ENCODE results near the gene RFX3. TPM values are rescaled to one million over a fixed set of nuclear protein-coding genes. Genes with fewer than 3 reads are reported as not detected.

RFX3 gene
- total RNA-seq, 1 donor, result 31.5 TPM

GRCh38 chr9:3436629-3437420 is 89.0 kb downstream of the RFX3 start:
- DNase-seq (ENCODE audit: low read depth in 2 of 3, low spot score in 2 of 3), result no peak

GRCh38 chr9:3435732-3436131 is 90.1 kb downstream of the RFX3 start:
- no peak for DNase-seq (ENCODE audit: low read depth in 2 of 3, low spot score in 2 of 3)

GRCh38 chr9:3434594-3434993 is 91.2 kb downstream of the RFX3 start:
- no peak for DNase-seq (ENCODE audit: low read depth in 2 of 3, low spot score in 2 of 3)

- no peak for DNase-seq (ENCODE audit: low read depth in 2 of 3, low spot score in 2 of 3)
These were observed 92.0 kb downstream of the RFX3 start for GRCh38 chr9:3433754-3434153.

- DNase-seq (ENCODE audit: low read depth in 2 of 3, low spot score in 2 of 3), result no peak
These were observed 92.7 kb downstream of the RFX3 start for GRCh38 chr9:3433066-3433465.

- no peak for DNase-seq (ENCODE audit: low read depth in 2 of 3, low spot score in 2 of 3)
These were observed 93.9 kb downstream of the RFX3 start for GRCh38 chr9:3431890-3432289.

GRCh38 chr9:3419893-3420292 is 105.9 kb downstream of the RFX3 start:
- DNase-seq (ENCODE audit: low read depth in 2 of 3, low spot score in 2 of 3), result no peak

GRCh38 chr9:3415906-3416305 is 109.9 kb downstream of the RFX3 start:
- DNase-seq (ENCODE audit: low read depth in 2 of 3, low spot score in 2 of 3), result no peak

GRCh38 chr9:3413984-3414383 is 111.8 kb downstream of the RFX3 start:
- no peak for DNase-seq (ENCODE audit: low read depth in 2 of 3, low spot score in 2 of 3)

GRCh38 chr9:3410461-3410860 is 115.3 kb downstream of the RFX3 start:
- no peak for DNase-seq (ENCODE audit: low read depth in 2 of 3, low spot score in 2 of 3)

GRCh38 chr9:3409453-3409852 is 116.3 kb downstream of the RFX3 start:
- DNase-seq (ENCODE audit: low read depth in 2 of 3, low spot score in 2 of 3), result no peak

- no peak for DNase-seq (ENCODE audit: low read depth in 2 of 3, low spot score in 2 of 3)
These were observed 122.5 kb downstream of the RFX3 start for GRCh38 chr9:3403315-3403714.

GRCh38 chr9:3401221-3401954 is 124.4 kb downstream of the RFX3 start:
- DNase-seq (ENCODE audit: low read depth in 2 of 3, low spot score in 2 of 3), result peak in 1 of 3 donors; percentile 4

- peak; percentile 2 to 91 (median 63) for DNase-seq (ENCODE audit: low read depth in 2 of 3, low spot score in 2 of 3)
These were observed 127.6 kb downstream of the RFX3 start for GRCh38 chr9:3398232-3398648.

GRCh38 chr9:3397766-3398165 is 128.0 kb downstream of the RFX3 start:
- no peak for DNase-seq (ENCODE audit: low read depth in 2 of 3, low spot score in 2 of 3)

GRCh38 chr9:3391414-3391813 is 134.4 kb downstream of the RFX3 start:
- no peak for DNase-seq (ENCODE audit: low read depth in 2 of 3, low spot score in 2 of 3)

- DNase-seq (ENCODE audit: low read depth in 2 of 3, low spot score in 2 of 3), result no peak
These were observed 139.0 kb downstream of the RFX3 start for GRCh38 chr9:3386753-3387152.

GRCh38 chr9:3385871-3386270 is 139.9 kb downstream of the RFX3 start:
- DNase-seq (ENCODE audit: low read depth in 2 of 3, low spot score in 2 of 3), result no peak

GRCh38 chr9:3371842-3372241 is 154.0 kb downstream of the RFX3 start:
- DNase-seq (ENCODE audit: low read depth in 2 of 3, low spot score in 2 of 3), result no peak

- DNase-seq (ENCODE audit: low read depth in 2 of 3, low spot score in 2 of 3), result no peak
These were observed 155.1 kb downstream of the RFX3 start for GRCh38 chr9:3370715-3371114.

GRCh38 chr9:3367185-3367584 is 158.6 kb downstream of the RFX3 start:
- no peak for DNase-seq (ENCODE audit: low read depth in 2 of 3, low spot score in 2 of 3)

Measured in hematopoietic multipotent progenitor cell (in vitro differentiated cells).